ENCODE measurements around the gene MINDY3. TPM values are rescaled to one million over a fixed set of nuclear protein-coding genes. Genes with fewer than 3 reads are reported as not detected.
"Not testable (repeated sequence)": the region's sequence is repeated elsewhere in the genome, so short reads cannot be mapped to it uniquely, and the experiment has no call there.

The MINDY3 gene
- total RNA-seq, 1 experiment from 2014 or later, result 40.3 TPM

GRCh38 chr10:15868006-15868405 is 7.7 kb upstream of the MINDY3 start:
- no peaks in the 10 kb centered on the region for H3K9me3 ChIP-seq (replicated peaks)
- no peaks in the 10 kb centered on the region for H3K36me3 ChIP-seq
- peaks cover 40% of the 10 kb centered on the region for H3K27me3 ChIP-seq (replicated peaks)
- H3K27ac ChIP-seq, result no peak overlapping the region
- H3K4me3 ChIP-seq, result no peak overlapping the region
- DNase-seq (ENCODE audit: low read depth in 1 of 2, low spot score in 2 of 2), result no peak
- H3K4me1 ChIP-seq (replicated peaks), result no peaks in the 10 kb centered on the region

GRCh38 chr10:15865304-15865703 is 5.0 kb upstream of the MINDY3 start:
- Histone ChIP-seq H3K4me1 (replicated peaks) (peaks cover 7% of the 10 kb centered on the region), H3K9me3 (replicated peaks) (peaks cover 5% of the 10 kb centered on the region), H3K27ac (no peak overlapping the region), H3K4me3 (no peak overlapping the region), H3K36me3 (no peaks in the 10 kb centered on the region), H3K27me3 (replicated peaks) (peaks cover 36% of the 10 kb centered on the region)
- DNase-seq (ENCODE audit: low read depth in 1 of 2, low spot score in 2 of 2), result no peak

GRCh38 chr10:15864419-15864818 is 4.1 kb upstream of the MINDY3 start:
- Histone ChIP-seq H3K36me3 (no peaks in the 10 kb centered on the region), H3K4me1 (replicated peaks) (peaks cover 7% of the 10 kb centered on the region), H3K9me3 (replicated peaks) (peaks cover 5% of the 10 kb centered on the region), H3K27ac (no peak overlapping the region), H3K4me3 (no peak overlapping the region), H3K27me3 (replicated peaks) (peaks cover 35% of the 10 kb centered on the region)
- DNase-seq (ENCODE audit: low read depth in 1 of 2, low spot score in 2 of 2), result no peak

GRCh38 chr10:15863733-15864132 is 3.4 kb upstream of the MINDY3 start:
- no peaks in the 10 kb centered on the region for H3K36me3 ChIP-seq
- DNase-seq (ENCODE audit: low read depth in 1 of 2, low spot score in 2 of 2), result no peak
- H3K4me3 ChIP-seq, result no peak overlapping the region
- H3K9me3 ChIP-seq (replicated peaks), result peaks cover 5% of the 10 kb centered on the region
- peaks cover 8% of the 10 kb centered on the region for H3K4me1 ChIP-seq (replicated peaks)
- H3K27me3 ChIP-seq (replicated peaks), result peaks cover 30% of the 10 kb centered on the region
- no peak overlapping the region for H3K27ac ChIP-seq

- peaks cover 5% of the 10 kb centered on the region for H3K9me3 ChIP-seq (replicated peaks)
- H3K27ac ChIP-seq, result no peak overlapping the region
- no peak for DNase-seq (ENCODE audit: low read depth in 1 of 2, low spot score in 2 of 2)
- H3K27me3 ChIP-seq (replicated peaks), result peaks cover 27% of the 10 kb centered on the region
- no peak overlapping the region for H3K4me3 ChIP-seq
- no peaks in the 10 kb centered on the region for H3K36me3 ChIP-seq
- peaks cover 9% of the 10 kb centered on the region for H3K4me1 ChIP-seq (replicated peaks)
Observed at GRCh38 chr10:15863323-15863722, 3.0 kb upstream of the MINDY3 start.

GRCh38 chr10:15860692-15861201 is 440 bp upstream of the MINDY3 start:
- no peak overlapping the region for H3K27ac ChIP-seq

GRCh38 chr10:15859509-15859905 is 800 bp downstream of the MINDY3 start:
- H3K4me3 ChIP-seq, result peak overlapping the region; percentile 66
- no peaks in the 10 kb centered on the region for H3K36me3 ChIP-seq
- H3K9me3 ChIP-seq (replicated peaks), result peaks cover 5% of the 10 kb centered on the region
- DNase-seq (ENCODE audit: low read depth in 1 of 2, low spot score in 2 of 2), result no peak
- peaks cover 9% of the 10 kb centered on the region for H3K4me1 ChIP-seq (replicated peaks)
- H3K27me3 ChIP-seq (replicated peaks), result no peaks in the 10 kb centered on the region
- H3K27ac ChIP-seq, result no peak overlapping the region

More at GRCh38 chr10:15860692-15861201, 440 bp upstream of the MINDY3 start:
- H3K9me3 ChIP-seq (replicated peaks), result peaks cover 5% of the 10 kb centered on the region
- peak overlapping the region; percentile 66 for H3K4me3 ChIP-seq
- peaks cover 6% of the 10 kb centered on the region for H3K27me3 ChIP-seq (replicated peaks)
- peaks cover 9% of the 10 kb centered on the region for H3K4me1 ChIP-seq (replicated peaks)
- no peak for DNase-seq (ENCODE audit: low read depth in 1 of 2, low spot score in 2 of 2)
- H3K36me3 ChIP-seq, result no peaks in the 10 kb centered on the region

- H3K36me3 ChIP-seq, result no peaks in the 10 kb centered on the region; the same call in 1 of the 2 replicates
- no peak overlapping the region; the same call in 1 of the 2 replicates for H3K4me3 ChIP-seq
- peaks cover 9% of the 10 kb centered on the region for H3K4me1 ChIP-seq (replicated peaks)
- peaks cover 5% of the 10 kb centered on the region for H3K9me3 ChIP-seq (replicated peaks)
- no peak overlapping the region for H3K27ac ChIP-seq
- H3K27me3 ChIP-seq (replicated peaks), result no peaks in the 10 kb centered on the region
- DNase-seq (ENCODE audit: low read depth in 1 of 2, low spot score in 2 of 2), result no peak
Observed at GRCh38 chr10:15858861-15859281, 1.4 kb downstream of the MINDY3 start.

GRCh38 chr10:15857107-15857575 is 3.2 kb downstream of the MINDY3 start:
- no peak overlapping the region for H3K27ac ChIP-seq
- DNase-seq (ENCODE audit: low read depth in 1 of 2, low spot score in 2 of 2), result no peak

GRCh38 chr10:15856328-15857015 is 3.8 kb downstream of the MINDY3 start:
- no peak overlapping the region for H3K27ac ChIP-seq
- H3K27me3 ChIP-seq (replicated peaks), result no peaks in the 10 kb centered on the region
- H3K4me3 ChIP-seq, result no peak overlapping the region
- DNase-seq (ENCODE audit: low read depth in 1 of 2, low spot score in 2 of 2), result no peak
- H3K4me1 ChIP-seq (replicated peaks), result peaks cover 9% of the 10 kb centered on the region
- peaks cover 17% of the 10 kb centered on the region for H3K36me3 ChIP-seq
- H3K9me3 ChIP-seq (replicated peaks), result peaks cover 13% of the 10 kb centered on the region

More at GRCh38 chr10:15857107-15857575, 3.2 kb downstream of the MINDY3 start:
- H3K27me3 ChIP-seq (replicated peaks), result no peaks in the 10 kb centered on the region
- peaks cover 11% of the 10 kb centered on the region for H3K36me3 ChIP-seq
- peaks cover 9% of the 10 kb centered on the region for H3K4me1 ChIP-seq (replicated peaks)
- H3K9me3 ChIP-seq (replicated peaks), result peaks cover 6% of the 10 kb centered on the region
- no peak overlapping the region for H3K4me3 ChIP-seq

GRCh38 chr10:15853800-15854199 is 6.5 kb downstream of the MINDY3 start:
- H3K36me3 ChIP-seq, result peaks cover 19% of the 10 kb centered on the region
- no peak overlapping the region for H3K4me3 ChIP-seq
- H3K9me3 ChIP-seq (replicated peaks), result peaks cover 7% of the 10 kb centered on the region; the same call in 1 of the 2 replicates
- no peak overlapping the region for H3K27ac ChIP-seq
- no peak for DNase-seq (ENCODE audit: low read depth in 1 of 2, low spot score in 2 of 2)
- H3K4me1 ChIP-seq (replicated peaks), result peaks cover 2% of the 10 kb centered on the region; the same call in 1 of the 2 replicates
- H3K27me3 ChIP-seq (replicated peaks), result no peaks in the 10 kb centered on the region

GRCh38 chr10:15852111-15852557 is 8.2 kb downstream of the MINDY3 start:
- DNase-seq (ENCODE audit: low read depth in 1 of 2, low spot score in 2 of 2), result no peak

GRCh38 chr10:15850337-15850978 is 9.8 kb downstream of the MINDY3 start:
- H3K27ac ChIP-seq; H3K27me3 ChIP-seq (replicated peaks); H3K9me3 ChIP-seq (replicated peaks); DNase-seq (ENCODE audit: low read depth in 1 of 2, low spot score in 2 of 2); H3K4me1 ChIP-seq (replicated peaks); H3K4me3 ChIP-seq: not testable (repeated sequence)
- H3K36me3 ChIP-seq, result peaks cover 27% of the 10 kb centered on the region

More at GRCh38 chr10:15852111-15852557, 8.2 kb downstream of the MINDY3 start:
- Histone ChIP-seq H3K27me3 (replicated peaks) (no peaks in the 10 kb centered on the region), H3K4me3 (no peak overlapping the region), H3K9me3 (replicated peaks) (peaks cover 7% of the 10 kb centered on the region; the same call in 1 of the 2 replicates), H3K4me1 (replicated peaks) (no peaks in the 10 kb centered on the region; the same call in 1 of the 2 replicates), H3K36me3 (peaks cover 27% of the 10 kb centered on the region), H3K27ac (no peak overlapping the region)

GRCh38 chr10:15849316-15849715 is 11.0 kb downstream of the MINDY3 start:
- peaks cover 7% of the 10 kb centered on the region; the same call in 1 of the 2 replicates for H3K9me3 ChIP-seq (replicated peaks)
- H3K36me3 ChIP-seq, result peaks cover 27% of the 10 kb centered on the region
- no peaks in the 10 kb centered on the region for H3K27me3 ChIP-seq (replicated peaks)
- no peak for DNase-seq (ENCODE audit: low read depth in 1 of 2, low spot score in 2 of 2)
- H3K4me3 ChIP-seq, result no peak overlapping the region
- no peaks in the 10 kb centered on the region; the same call in 1 of the 2 replicates for H3K4me1 ChIP-seq (replicated peaks)
- H3K27ac ChIP-seq, result no peak overlapping the region

Data from SJSA1 (cell line).